Upper lobe of left lung (tissue), 6 donors: ENCODE measurements around the gene BNIPL. TPM values are rescaled to one million over a fixed set of nuclear protein-coding genes. Genes with fewer than 3 reads are reported as not detected.

Source experiments
- ATAC-seq, 2 donors: fragments of 200-7000 bp; cut with Tn5 transposase; one replicate each; pipeline ENCODE4 v1.9.1; 2022; ENCODE audit warnings: mild to moderate bottlenecking in 2 of 2, moderate library complexity in 2 of 2; ENCODE audit not compliant: low FRiP score in 2 of 2
- DNase-seq, 2 donors: peaks; one replicate each; pipeline ENCODE4 v3.0.0-alpha.2; 2019 to 2020
- H3K27ac ChIP-seq, 4 donors: fragments of 200-600 bp; sonication (generic); one replicate each; pipeline ENCODE4 v1.5.1; 2016 to 2019
- H3K27me3 ChIP-seq, 4 donors: fragments of 200-600 bp; sonication (generic); one replicate each; pipeline ENCODE4 v1.5.1; 2017 to 2019
- H3K36me3 ChIP-seq, 4 donors: fragments of 200-600 bp; sonication (generic); one replicate each; pipeline ENCODE4 v1.5.1; 2016 to 2019
- H3K4me1 ChIP-seq, 4 donors: fragments of 200-600 bp; sonication (generic); one replicate each; pipeline ENCODE4 v1.5.1; 2018 to 2019
- H3K4me3 ChIP-seq, 4 donors: fragments of 200-600 bp; sonication (generic); one replicate each; pipeline ENCODE4 v1.5.1; 2017 to 2019; ENCODE audit warnings: mild to moderate bottlenecking in 2 of 4, moderate library complexity in 1 of 4
- H3K9me3 ChIP-seq, 4 donors: fragments of 200-600 bp; sonication (generic); one replicate each; pipeline ENCODE4 v1.5.1; 2018 to 2019
- CTCF ChIP-seq, 6 experiments: fragments of 450-650 bp in 4 of 6; fragments of 200-600 bp in 2 of 6; sonication (generic) in 2 of 6; IDR thresholded peaks; one replicate each; pipeline ENCODE4 v1.5.1; 2016 to 2019; ENCODE audit warnings: antibody characterized with exemption in 6 of 6
- EP300 ChIP-seq, 4 donors: sonication (generic); formaldehyde crosslinking; IDR thresholded peaks; one replicate each; pipeline ENCODE4 v1.5.1; 2017; ENCODE audit warnings: antibody characterized with exemption in 4 of 4, control low read depth in 2 of 4
- POLR2A ChIP-seq, 4 donors: fragments of 450-650 bp; IDR thresholded peaks; one replicate each; pipeline ENCODE4 v1.5.1; 2016 to 2017; ENCODE audit warnings: antibody characterized with exemption in 4 of 4, mild to moderate bottlenecking in 2 of 4
- POLR2AphosphoS5 ChIP-seq, 2 donors: sonication (generic); formaldehyde crosslinking; IDR thresholded peaks; one replicate each; pipeline ENCODE4 v1.5.1; 2017; ENCODE audit warnings: antibody characterized with exemption in 2 of 2
- WGBS, 2 donors: methylation state at CpG; one replicate each; pipeline ENCODE4 v1.1.5; 2017 to 2018; 5-methylcytosine and 5-hydroxymethylcytosine counted together
- total RNA-seq, 6 donors: library from RNA; depleted of rRNA in 4 of 6; stranded (reverse); fragments of >200 nt in 4 of 6; gene quantifications; one replicate each; pipeline versions ENCODE4 v1.1.0 to v1.2.1, GENCODE V29; 2016 to 2021
- donor health status: DM: no; HTN: no; CAD: no; lungs with moderate emphysema.
- donor health status: DM: no; HTN: yes; CAD: no; lungs with severe emphysema.

The BNIPL gene
- total RNA-seq, 6 donors from 2014 or later, result 2.3 to 213 (median 11.7) TPM

GRCh38 chr1:151055581-151055980 is 19.2 kb downstream of the BNIPL start:
- Histone ChIP-seq H3K27ac (peak overlapping the region; percentile 89 to 99 (median 98)), H3K4me3 (peak overlapping the region in 2 of 4 donors; percentile 65 to 88), H3K36me3 (peaks cover 39 to 59% (median 42%) of the 10 kb centered on the region in 4 donors), H3K4me1 (peaks cover 28 to 47% (median 40%) of the 10 kb centered on the region in 4 donors), H3K9me3 (no peaks in the 10 kb centered on the region), H3K27me3 (no peaks in the 10 kb centered on the region)
- DNase-seq (no peak), ATAC-seq (no peak)
- no peak for TF ChIP-seq CTCF (IDR thresholded peaks at IDR 0.05)
- no peak for TF ChIP-seq EP300 (IDR thresholded peaks at IDR 0.05)
- no peak for TF ChIP-seq POLR2A (IDR thresholded peaks at IDR 0.05)
- TF ChIP-seq POLR2AphosphoS5 (IDR thresholded peaks at IDR 0.05), result no peak
- 43 to 83% methylated on average over 1 to 2 of the region's 2 CpGs for WGBS, 2 donors

- ATAC-seq, result no peak
- H3K4me3 ChIP-seq, result peak overlapping the region in 3 of 4 donors; percentile 1 to 88 (median 65)
Measured at GRCh38 chr1:151056149-151056548, 19.8 kb downstream of the BNIPL start.

GRCh38 chr1:151058692-151059091 is 22.3 kb downstream of the BNIPL start:
- Histone ChIP-seq H3K4me1 (peaks cover 30 to 47% (median 40%) of the 10 kb centered on the region in 4 donors), H3K27me3 (no peaks in the 10 kb centered on the region), H3K9me3 (no peaks in the 10 kb centered on the region), H3K36me3 (peaks cover 19 to 34% (median 22%) of the 10 kb centered on the region in 4 donors), H3K4me3 (peak overlapping the region; percentile 65 to 93 (median 88)), H3K27ac (peak overlapping the region; percentile 89 to 99 (median 98))
- 1 to 2% methylated on average over 7 to 10 of the region's 10 CpGs for WGBS, 2 donors
- no peak for TF ChIP-seq POLR2AphosphoS5 (IDR thresholded peaks at IDR 0.05)
- TF ChIP-seq CTCF (IDR thresholded peaks at IDR 0.05), result no peak
- no peak for TF ChIP-seq EP300 (IDR thresholded peaks at IDR 0.05)
- no peak for TF ChIP-seq POLR2A (IDR thresholded peaks at IDR 0.05)
- DNase-seq (peak; percentile 63 to 85), ATAC-seq (peak; percentile 23 to 74)

More at GRCh38 chr1:151056149-151056548, 19.8 kb downstream of the BNIPL start:
- WGBS, 2 donors, result 9 to 37% methylated on average over 2 of the region's 2 CpGs
- TF ChIP-seq EP300 (IDR thresholded peaks at IDR 0.05) (no peak), CTCF (IDR thresholded peaks at IDR 0.05) (no peak), POLR2AphosphoS5 (IDR thresholded peaks at IDR 0.05) (no peak), POLR2A (IDR thresholded peaks at IDR 0.05) (peak in 1 of 4 donors; percentile 36)
- H3K27ac ChIP-seq, result peak overlapping the region; percentile 89 to 99 (median 98)
- H3K4me1 ChIP-seq, result peaks cover 30 to 47% (median 40%) of the 10 kb centered on the region in 4 donors
- no peak for DNase-seq
- no peaks in the 10 kb centered on the region for H3K27me3 ChIP-seq
- no peaks in the 10 kb centered on the region for H3K9me3 ChIP-seq
- peaks cover 39 to 57% (median 42%) of the 10 kb centered on the region in 4 donors for H3K36me3 ChIP-seq

GRCh38 chr1:151059109-151060006 is 23.0 kb downstream of the BNIPL start, which contains the start of gene CDC42SE1:
TSS of gene CDC42SE1 (minus strand) at chr1:151059622. CDS start at chr1:151055730, 3,892 bp downstream.
- ATAC-seq (peak; percentile 95 to 96), DNase-seq (peak; percentile 86 to 96)
- H3K27ac ChIP-seq, result peak within 1 kb of the TSS; percentile 89 to 99 (median 98)
- WGBS, 2 donors, result 0% methylated on average over 22 to 48 of the region's 58 CpGs
- H3K36me3 ChIP-seq, result peaks cover 13 to 27% (median 16%) of the 10 kb centered on the region in 4 donors
- H3K4me1 ChIP-seq, result peaks cover 30 to 47% (median 40%) of the 10 kb centered on the region in 4 donors
- no peaks in the 10 kb centered on the region for H3K9me3 ChIP-seq
- H3K27me3 ChIP-seq, result no peaks in the 10 kb centered on the region
- peak within 1 kb of the TSS; percentile 65 to 93 (median 88) for H3K4me3 ChIP-seq
- TF ChIP-seq EP300 (IDR thresholded peaks at IDR 0.05) (peak in 1 of 4 donors; percentile 33), CTCF (IDR thresholded peaks at IDR 0.05) (peak; percentile 81 to 98 (median 94)), POLR2AphosphoS5 (IDR thresholded peaks at IDR 0.05) (peak; percentile 96), POLR2A (IDR thresholded peaks at IDR 0.05) (peak in 3 of 4 donors; percentile 78 to 95 (median 87))
